ENCODE results near the gene MINDY4B.

- no peak for TF ChIP-seq CTCF (IDR thresholded peaks at IDR 0.05)
- TF ChIP-seq POLR2A (IDR thresholded peaks at IDR 0.05), result no peak
These were observed 18.2 kb downstream of the MINDY4B start for GRCh38 chr3:150887031-150887430.

Measured in prostate gland (tissue), 2 donors.